Peyer's patch (tissue), 4 donors: Measurements from ENCODE around the gene IAPP. TPM values are rescaled to one million over a fixed set of nuclear protein-coding genes. Genes with fewer than 3 reads are reported as not detected.

Experiments used
- DNase-seq, 3 donors: peaks; one replicate each; pipeline ENCODE4 v3.0.0-alpha.2; 2017 to 2019
- H3K27ac ChIP-seq, 4 donors: fragments of 200-600 bp; sonication (generic); one replicate each; pipeline ENCODE4 v1.5.1; 2016 to 2019
- H3K27me3 ChIP-seq, 2 donors: fragments of 200-600 bp; sonication (generic); one replicate each; pipeline ENCODE4 v1.5.1; 2019
- H3K36me3 ChIP-seq, 3 donors: fragments of 200-600 bp; sonication (generic); one replicate each; pipeline ENCODE4 v1.5.1; 2016 to 2019
- H3K4me1 ChIP-seq, 4 donors: fragments of 200-600 bp; sonication (generic); one replicate each; pipeline ENCODE4 v1.5.1; 2016 to 2019
- H3K4me3 ChIP-seq, 4 donors: fragments of 200-600 bp; sonication (generic); 1 replicate in 3 of 4; 2 replicates in 1 of 4; pipeline ENCODE4 v1.5.1; 2016 to 2019; ENCODE audit warnings: mild to moderate bottlenecking in 1 of 4
- H3K9me3 ChIP-seq, 4 donors: fragments of 200-600 bp; sonication (generic); one replicate each; pipeline ENCODE4 v1.5.1; 2016 to 2019; ENCODE audit warnings: mild to moderate bottlenecking in 1 of 4
- CTCF ChIP-seq, 6 experiments: fragments of 450-650 bp in 4 of 6; fragments of 200-600 bp in 2 of 6; sonication (generic) in 1 of 6; IDR thresholded peaks; one replicate each; pipeline ENCODE4 v1.5.1; 2017 to 2019; ENCODE audit warnings: antibody characterized with exemption in 6 of 6, mild to moderate bottlenecking in 3 of 6, moderate library complexity in 1 of 6
- POLR2A ChIP-seq, 2 donors: fragments of 450-650 bp; IDR thresholded peaks; one replicate each; pipeline ENCODE4 v1.5.1; 2017; ENCODE audit warnings: antibody characterized with exemption in 2 of 2, mild to moderate bottlenecking in 2 of 2, moderate library complexity in 2 of 2
- total RNA-seq, 4 donors: library from RNA; depleted of rRNA; stranded (reverse); fragments of >200 nt; gene quantifications; one replicate each; pipeline ENCODE4 v1.1.0, GENCODE V29; 2016

The IAPP gene
- total RNA-seq, 4 donors from 2014 or later, result not detected

GRCh38 chr12:21334771-21335325, 37.9 kb upstream of the IAPP start, which contains the start of gene SLCO1A2:
Gene SLCO1A2, minus strand, starts transcription at chr12:21334917. Its CDS starts 270 bp downstream, at chr12:21334647.
- DNase-seq, result no peak
- Histone ChIP-seq H3K27ac (no peak within 1 kb of the TSS), H3K9me3 (no peaks in the 10 kb centered on the region), H3K27me3 (no peaks in the 10 kb centered on the region), H3K36me3 (no peaks in the 10 kb centered on the region), H3K4me1 (no peaks in the 10 kb centered on the region), H3K4me3 (no peak within 1 kb of the TSS)
- TF ChIP-seq POLR2A (IDR thresholded peaks at IDR 0.05) (no peak), CTCF (IDR thresholded peaks at IDR 0.05) (no peak)

- Histone ChIP-seq H3K9me3 (no peaks in the 10 kb centered on the region), H3K4me1 (no peaks in the 10 kb centered on the region), H3K4me3 (no peak overlapping the region), H3K36me3 (no peaks in the 10 kb centered on the region), H3K27me3 (no peaks in the 10 kb centered on the region), H3K27ac (no peak overlapping the region)
- no peak for TF ChIP-seq POLR2A (IDR thresholded peaks at IDR 0.05)
- no peak for TF ChIP-seq CTCF (IDR thresholded peaks at IDR 0.05)
- no peak for DNase-seq
These were observed 36.0 kb upstream of the IAPP start for GRCh38 chr12:21336656-21337055.

DNA sequence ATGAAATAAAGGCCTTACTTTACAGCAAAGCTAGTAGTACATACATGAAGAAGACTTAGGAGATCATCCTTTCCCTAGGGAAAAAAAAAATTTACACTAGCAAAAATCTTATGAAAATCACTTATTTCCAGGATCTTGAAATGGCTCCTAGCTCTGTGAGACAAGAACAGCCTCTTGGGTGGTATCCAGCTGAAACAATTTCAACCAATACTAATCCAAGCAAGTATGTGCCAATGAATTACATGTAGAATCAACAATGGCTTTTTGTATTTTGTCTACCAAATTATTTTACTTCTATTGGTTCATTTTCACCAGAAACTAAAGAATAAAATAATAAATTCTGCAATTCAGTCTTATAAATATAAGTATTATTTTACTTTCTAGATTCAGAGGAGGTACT, 35.2 kb upstream of the IAPP start:
- no peaks in the 10 kb centered on the region for H3K27me3 ChIP-seq
- no peaks in the 10 kb centered on the region for H3K36me3 ChIP-seq
- H3K9me3 ChIP-seq, result no peaks in the 10 kb centered on the region
- H3K27ac ChIP-seq, result no peak overlapping the region
- no peak for DNase-seq
- no peak overlapping the region for H3K4me3 ChIP-seq
- no peaks in the 10 kb centered on the region for H3K4me1 ChIP-seq
- no peak for TF ChIP-seq CTCF (IDR thresholded peaks at IDR 0.05)
- no peak for TF ChIP-seq POLR2A (IDR thresholded peaks at IDR 0.05)

DNA sequence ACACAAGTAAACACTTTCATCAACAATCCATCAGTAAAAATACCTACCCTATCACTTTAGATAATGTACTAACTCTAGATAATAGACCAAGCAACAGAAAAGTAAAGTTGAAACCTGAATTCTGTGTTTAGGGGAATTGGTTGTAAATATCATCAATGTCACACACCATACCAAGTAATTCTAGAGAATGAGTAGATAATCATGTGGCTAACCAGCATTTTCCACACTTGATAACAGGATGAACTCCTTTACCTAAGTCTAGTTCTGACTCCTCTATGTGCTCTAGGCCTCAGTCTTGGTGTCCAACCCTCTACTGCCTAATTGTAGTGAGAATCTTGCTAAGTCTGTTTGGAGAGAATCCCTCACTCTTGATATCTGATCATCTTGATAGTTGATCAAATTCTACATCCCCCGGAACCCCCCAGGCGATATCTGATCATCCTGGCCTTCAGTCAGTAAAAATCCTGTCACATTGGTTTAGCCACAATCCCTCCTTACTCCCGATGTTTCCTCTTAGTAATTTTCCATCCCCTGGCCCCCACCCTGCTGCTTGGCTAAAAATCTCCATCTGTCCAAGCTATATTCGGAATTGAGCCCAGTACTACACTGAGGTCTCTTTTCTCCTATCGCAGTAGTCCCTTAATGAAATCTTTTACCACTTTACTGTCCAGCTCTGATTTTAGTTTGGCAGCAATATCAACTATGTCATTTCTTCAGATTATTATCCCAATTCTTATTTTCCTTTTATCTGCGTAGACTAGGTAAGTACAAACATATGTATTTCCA, 34.5 kb upstream of the IAPP start:
- no peaks in the 10 kb centered on the region for H3K9me3 ChIP-seq
- no peak for DNase-seq
- H3K27me3 ChIP-seq, result no peaks in the 10 kb centered on the region
- TF ChIP-seq CTCF (IDR thresholded peaks at IDR 0.05) (no peak), POLR2A (IDR thresholded peaks at IDR 0.05) (no peak)
- H3K4me3 ChIP-seq, result no peak overlapping the region
- H3K4me1 ChIP-seq, result no peaks in the 10 kb centered on the region
- H3K27ac ChIP-seq, result no peak overlapping the region
- H3K36me3 ChIP-seq, result no peaks in the 10 kb centered on the region

- no peak for DNase-seq
- no peaks in the 10 kb centered on the region for H3K9me3 ChIP-seq
- TF ChIP-seq CTCF (IDR thresholded peaks at IDR 0.05) (no peak), POLR2A (IDR thresholded peaks at IDR 0.05) (no peak)
These were observed 32.8 kb upstream of the IAPP start for GRCh38 chr12:21339921-21340320.

More at GRCh38 chr12:21339921-21340320, 32.8 kb upstream of the IAPP start:
- Histone ChIP-seq H3K27ac (no peak overlapping the region), H3K27me3 (no peaks in the 10 kb centered on the region), H3K36me3 (no peaks in the 10 kb centered on the region), H3K4me1 (no peaks in the 10 kb centered on the region), H3K4me3 (no peak overlapping the region)
